Suprapubic skin (tissue), 3 donors: ENCODE data around the gene FBXO8.

ENCODE experiments used
- POLR2A ChIP-seq, 2 donors: fragments of 450-650 bp; IDR thresholded peaks; one replicate each; pipeline ENCODE4 v1.6.1; 2017; ENCODE audit warnings: antibody characterized with exemption in 2 of 2, mild to moderate bottlenecking in 2 of 2, moderate library complexity in 2 of 2
- TF ChIP-seq, protein P1 (sequence below), 2 donors: fragments of 200-600 bp in 1 of 2; fragments of 450-650 bp in 1 of 2; sonication (generic) in 1 of 2; IDR thresholded peaks; one replicate each; pipeline ENCODE4 v1.5.1; 2016 to 2019; ENCODE audit warnings: antibody characterized with exemption in 2 of 2, mild to moderate bottlenecking in 1 of 2, moderate library complexity in 1 of 2

DNA sequence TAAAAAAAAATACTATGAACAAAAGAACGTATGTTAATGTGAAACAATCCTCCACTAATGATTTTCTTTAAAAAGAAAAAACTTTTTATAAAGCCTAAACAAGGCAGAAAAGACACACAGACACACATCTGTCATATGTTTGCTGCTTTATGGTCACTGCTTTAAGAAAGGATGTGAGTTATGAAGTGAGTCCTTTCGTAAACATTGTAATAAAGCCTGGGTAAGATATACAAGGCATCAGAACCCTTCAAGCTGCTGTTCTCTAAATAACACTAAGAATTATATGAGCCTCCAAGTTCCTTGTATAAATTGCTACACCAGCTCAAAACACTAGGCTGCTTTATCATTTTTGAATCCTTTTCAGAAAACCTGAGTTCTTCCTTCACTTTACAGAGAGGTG, 81.6 kb downstream of the FBXO8 start:
- TF ChIP-seq, protein P1, sequence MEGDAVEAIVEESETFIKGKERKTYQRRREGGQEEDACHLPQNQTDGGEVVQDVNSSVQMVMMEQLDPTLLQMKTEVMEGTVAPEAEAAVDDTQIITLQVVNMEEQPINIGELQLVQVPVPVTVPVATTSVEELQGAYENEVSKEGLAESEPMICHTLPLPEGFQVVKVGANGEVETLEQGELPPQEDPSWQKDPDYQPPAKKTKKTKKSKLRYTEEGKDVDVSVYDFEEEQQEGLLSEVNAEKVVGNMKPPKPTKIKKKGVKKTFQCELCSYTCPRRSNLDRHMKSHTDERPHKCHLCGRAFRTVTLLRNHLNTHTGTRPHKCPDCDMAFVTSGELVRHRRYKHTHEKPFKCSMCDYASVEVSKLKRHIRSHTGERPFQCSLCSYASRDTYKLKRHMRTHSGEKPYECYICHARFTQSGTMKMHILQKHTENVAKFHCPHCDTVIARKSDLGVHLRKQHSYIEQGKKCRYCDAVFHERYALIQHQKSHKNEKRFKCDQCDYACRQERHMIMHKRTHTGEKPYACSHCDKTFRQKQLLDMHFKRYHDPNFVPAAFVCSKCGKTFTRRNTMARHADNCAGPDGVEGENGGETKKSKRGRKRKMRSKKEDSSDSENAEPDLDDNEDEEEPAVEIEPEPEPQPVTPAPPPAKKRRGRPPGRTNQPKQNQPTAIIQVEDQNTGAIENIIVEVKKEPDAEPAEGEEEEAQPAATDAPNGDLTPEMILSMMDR (IDR thresholded peaks at IDR 0.05) = no peak
- TF ChIP-seq POLR2A (IDR thresholded peaks at IDR 0.05) = no peak
